DMS53 (cell line): ENCODE measurements around the gene TOLLIP.
"Not testable (repeated sequence)": the region's sequence is repeated elsewhere in the genome, so short reads cannot be mapped to it uniquely, and the experiment has no call there.

Experiments
- DNase-seq: peaks from one replicate; lab custom pipeline; 2025; lab: John Stamatoyannopoulos, UW

Gene TOLLIP

GRCh38 chr11:1263010-1263409, 46.4 kb downstream of the TOLLIP start:
- DNase-seq = no peak

GRCh38 chr11:1262172-1263006, 47.0 kb downstream of the TOLLIP start:
- DNase-seq = peak; percentile 98

DNA sequence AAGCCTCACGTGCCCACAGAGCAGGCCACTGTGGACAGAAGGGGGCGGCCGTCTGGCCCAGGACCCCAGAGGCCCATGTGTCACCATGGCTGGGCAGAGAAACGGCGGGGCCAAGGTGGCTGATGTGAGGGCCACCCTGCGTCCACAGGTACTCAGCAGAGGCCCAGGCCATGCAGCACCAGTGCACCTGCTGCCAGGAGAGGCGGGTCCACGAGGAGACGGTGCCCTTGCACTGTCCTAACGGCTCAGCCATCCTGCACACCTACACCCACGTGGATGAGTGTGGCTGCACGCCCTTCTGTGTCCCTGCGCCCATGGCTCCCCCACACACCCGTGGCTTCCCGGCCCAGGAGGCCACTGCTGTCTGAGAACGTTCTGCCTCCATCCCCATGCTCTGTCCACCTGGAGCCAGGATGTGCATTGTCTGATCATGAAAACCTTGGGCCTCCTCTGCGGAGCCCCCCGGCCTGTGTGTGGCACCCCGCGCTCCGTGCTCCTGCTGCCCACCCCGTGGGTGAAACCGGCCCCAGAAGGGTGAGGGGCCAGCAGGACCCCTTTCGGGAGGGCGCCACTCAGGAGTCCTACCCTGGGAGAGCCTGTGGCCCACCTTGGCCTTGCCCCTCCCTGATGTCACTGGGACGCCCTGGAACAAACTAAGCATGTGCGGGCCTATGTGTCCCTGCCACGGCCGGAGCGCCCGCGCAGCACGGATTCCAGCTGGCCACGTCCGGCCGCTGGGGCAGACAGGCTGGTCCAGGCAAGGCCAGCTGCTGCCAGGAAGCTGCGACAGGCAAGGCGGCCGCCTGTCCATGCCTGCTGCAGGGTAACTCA, 48.0 kb downstream of the TOLLIP start:
- DNase-seq = peak; percentile 64

GRCh38 chr11:1260620-1261019, 48.8 kb downstream of the TOLLIP start:
- DNase-seq = no peak

DNA sequence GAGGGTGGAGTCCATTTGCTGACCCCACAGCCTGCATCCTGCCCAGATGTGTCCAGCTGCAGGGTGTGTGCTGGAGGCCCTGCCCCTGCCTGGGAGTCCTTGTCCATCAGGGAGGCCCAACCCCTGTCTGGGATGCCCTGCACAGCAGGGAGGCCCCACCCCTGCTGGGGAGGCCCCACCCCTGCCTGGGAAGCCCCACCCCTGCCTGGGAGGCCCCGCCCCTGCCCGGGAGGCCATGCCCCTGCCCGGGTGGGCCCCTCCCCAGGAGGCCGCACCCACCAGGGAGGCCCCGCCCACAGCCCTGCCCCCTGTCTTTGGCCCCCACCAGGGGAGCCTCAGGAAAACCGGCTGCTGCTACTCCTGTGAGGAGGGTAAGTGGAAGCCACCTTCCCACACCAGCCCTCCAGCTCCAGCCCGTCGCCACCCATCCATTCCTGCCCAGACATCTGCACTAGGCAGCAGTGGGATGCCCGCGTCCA, 49.4 kb downstream of the TOLLIP start:
- DNase-seq = peak; percentile 55

- no peak for DNase-seq
Observed at GRCh38 chr11:1259561-1259960, 49.9 kb downstream of the TOLLIP start.

DNA sequence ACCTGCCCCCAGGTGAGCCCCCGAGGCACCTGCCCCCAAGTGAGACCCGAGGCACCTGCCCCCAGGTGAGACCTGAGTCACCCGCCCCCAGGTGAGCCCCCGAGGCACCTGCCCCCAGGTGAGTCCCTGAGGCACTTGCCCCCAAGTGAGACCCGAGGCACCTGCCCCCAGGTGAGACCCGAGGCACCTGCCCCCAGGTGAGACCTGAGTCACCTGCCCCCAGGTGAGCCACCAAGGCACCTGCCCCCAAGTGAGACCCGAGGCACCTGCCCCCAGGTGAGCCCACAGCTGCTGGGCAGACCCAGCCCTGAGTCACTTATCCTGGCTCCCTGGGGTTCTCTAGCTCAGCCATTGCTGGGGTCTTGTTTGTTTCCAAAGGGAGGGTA, 50.4 kb downstream of the TOLLIP start:
- DNase-seq = no peak

- no peak for DNase-seq
Observed at GRCh38 chr11:1258401-1259075, 50.9 kb downstream of the TOLLIP start.

- no peak for DNase-seq
Observed at GRCh38 chr11:1257916-1258315, 51.5 kb downstream of the TOLLIP start.

DNA sequence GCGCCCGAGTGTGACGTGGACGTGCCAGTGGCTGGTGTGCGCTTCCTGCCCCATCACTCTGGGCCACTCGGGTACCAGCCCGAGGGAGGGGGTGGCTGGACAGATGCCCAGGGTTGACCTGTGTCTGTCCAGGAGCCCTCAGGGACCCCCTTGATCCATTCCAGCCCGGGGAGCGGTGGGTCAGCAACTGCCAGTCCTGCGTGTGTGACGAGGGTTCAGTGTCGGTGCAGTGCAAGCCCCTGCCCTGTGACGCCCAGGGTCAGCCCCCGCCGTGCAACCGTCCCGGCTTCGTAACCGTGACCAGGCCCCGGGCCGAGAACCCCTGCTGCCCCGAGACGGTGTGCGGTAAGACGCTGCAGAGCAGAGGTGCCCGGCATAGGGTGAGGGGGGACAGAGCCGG, 52.1 kb downstream of the TOLLIP start:
- DNase-seq = no peak

DNA sequence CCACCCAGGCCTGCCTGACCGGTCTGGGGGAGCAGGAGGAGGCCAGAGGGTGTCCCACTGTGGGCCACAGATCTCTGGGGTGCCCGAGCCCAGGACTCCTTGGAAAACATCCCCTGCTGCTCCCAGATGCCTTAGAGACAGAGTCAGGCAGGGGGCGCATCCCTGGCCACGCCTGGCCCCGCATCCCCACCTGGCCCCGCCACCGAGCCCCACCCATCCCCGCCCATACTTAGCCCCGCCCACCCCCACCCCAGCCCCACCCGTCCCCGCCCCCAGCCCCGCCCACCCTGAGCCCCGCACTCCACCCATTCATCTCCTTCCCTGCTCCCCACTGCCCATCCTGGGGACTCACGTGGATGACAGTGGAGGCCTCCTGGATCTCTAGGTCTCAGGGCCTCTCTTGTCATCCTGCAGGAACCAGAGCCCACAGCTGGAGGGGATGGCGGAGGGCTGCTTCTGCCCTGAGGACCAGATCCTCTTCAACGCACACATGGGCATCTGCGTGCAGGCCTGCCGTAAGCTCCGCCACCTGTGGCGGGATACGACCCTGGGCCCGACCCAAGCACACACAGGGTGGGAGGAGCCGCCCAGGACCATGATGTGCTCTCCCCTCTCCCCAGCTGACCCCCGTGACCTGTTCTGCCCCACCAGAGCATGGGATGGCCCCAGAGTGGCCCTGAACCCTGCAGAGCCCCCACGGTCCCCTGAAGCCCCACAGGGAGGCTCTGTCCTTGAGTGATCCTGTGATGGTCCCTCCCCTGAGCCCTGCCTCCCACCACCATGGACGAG, 53.0 kb downstream of the TOLLIP start:
- DNase-seq = no peak

DNA sequence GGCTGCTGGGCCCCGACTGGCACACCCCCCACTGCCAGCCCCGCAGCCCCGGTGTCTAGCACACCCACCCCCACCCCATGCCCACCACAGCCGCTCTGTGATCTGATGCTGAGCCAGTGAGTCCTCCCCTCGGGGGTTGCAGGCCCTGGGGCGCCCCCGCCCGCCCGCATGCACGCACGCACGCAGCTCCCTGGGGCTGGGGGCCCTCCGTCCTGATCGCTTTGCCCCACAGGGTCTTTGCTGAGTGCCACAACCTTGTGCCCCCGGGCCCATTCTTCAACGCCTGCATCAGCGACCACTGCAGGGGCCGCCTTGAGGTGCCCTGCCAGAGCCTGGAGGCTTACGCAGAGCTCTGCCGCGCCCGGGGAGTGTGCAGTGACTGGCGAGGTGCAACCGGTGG, 54.3 kb downstream of the TOLLIP start:
- DNase-seq = no peak

- DNase-seq = no peak
Observed at GRCh38 chr11:1254733-1255132, 54.7 kb downstream of the TOLLIP start.

- DNase-seq = no peak
Observed at GRCh38 chr11:1254086-1254648, 55.3 kb downstream of the TOLLIP start.

GRCh38 chr11:1253103-1253485, 56.3 kb downstream of the TOLLIP start:
- DNase-seq = no peak

- DNase-seq = no peak
Observed at GRCh38 chr11:1252371-1253102, 56.9 kb downstream of the TOLLIP start.

DNA sequence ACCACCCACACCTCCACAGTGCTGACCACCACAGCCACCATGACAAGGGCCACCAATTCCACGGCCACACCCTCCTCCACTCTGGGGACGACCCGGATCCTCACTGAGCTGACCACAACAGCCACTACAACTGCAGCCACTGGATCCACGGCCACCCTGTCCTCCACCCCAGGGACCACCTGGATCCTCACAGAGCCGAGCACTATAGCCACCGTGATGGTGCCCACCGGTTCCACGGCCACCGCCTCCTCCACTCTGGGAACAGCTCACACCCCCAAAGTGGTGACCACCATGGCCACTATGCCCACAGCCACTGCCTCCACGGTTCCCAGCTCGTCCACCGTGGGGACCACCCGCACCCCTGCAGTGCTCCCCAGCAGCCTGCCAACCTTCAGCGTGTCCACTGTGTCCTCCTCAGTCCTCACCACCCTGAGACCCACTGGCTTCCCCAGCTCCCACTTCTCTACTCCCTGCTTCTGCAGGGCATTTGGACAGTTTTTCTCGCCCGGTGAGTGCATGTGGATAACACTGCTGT, 58.1 kb downstream of the TOLLIP start:
- no peak for DNase-seq

DNA sequence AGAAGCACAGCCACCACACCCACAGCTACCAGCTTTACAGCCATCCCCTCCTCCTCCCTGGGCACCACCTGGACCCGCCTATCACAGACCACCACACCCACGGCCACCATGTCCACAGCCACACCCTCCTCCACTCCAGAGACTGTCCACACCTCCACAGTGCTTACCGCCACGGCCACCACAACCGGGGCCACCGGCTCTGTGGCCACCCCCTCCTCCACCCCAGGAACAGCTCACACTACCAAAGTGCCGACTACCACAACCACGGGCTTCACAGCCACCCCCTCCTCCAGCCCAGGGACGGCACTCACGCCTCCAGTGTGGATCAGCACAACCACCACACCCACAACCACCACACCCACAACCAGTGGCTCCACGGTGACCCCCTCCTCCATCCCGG, 59.0 kb downstream of the TOLLIP start:
- not testable (repeated sequence) for DNase-seq

- not testable (repeated sequence) for DNase-seq
Observed at GRCh38 chr11:1248951-1249350, 60.5 kb downstream of the TOLLIP start.

GRCh38 chr11:1247026-1247425, 62.4 kb downstream of the TOLLIP start:
- DNase-seq = not testable (repeated sequence)
